ENCODE measurements around the gene PYDC1. TPM values are rescaled to one million over a fixed set of nuclear protein-coding genes. Genes with fewer than 3 reads are reported as not detected.
"Not testable (repeated sequence)": the region's sequence is repeated elsewhere in the genome, so short reads cannot be mapped to it uniquely, and the experiment has no call there.

Gene PYDC1
- total RNA-seq, 1 experiment from 2014 or later = not detected

DNA sequence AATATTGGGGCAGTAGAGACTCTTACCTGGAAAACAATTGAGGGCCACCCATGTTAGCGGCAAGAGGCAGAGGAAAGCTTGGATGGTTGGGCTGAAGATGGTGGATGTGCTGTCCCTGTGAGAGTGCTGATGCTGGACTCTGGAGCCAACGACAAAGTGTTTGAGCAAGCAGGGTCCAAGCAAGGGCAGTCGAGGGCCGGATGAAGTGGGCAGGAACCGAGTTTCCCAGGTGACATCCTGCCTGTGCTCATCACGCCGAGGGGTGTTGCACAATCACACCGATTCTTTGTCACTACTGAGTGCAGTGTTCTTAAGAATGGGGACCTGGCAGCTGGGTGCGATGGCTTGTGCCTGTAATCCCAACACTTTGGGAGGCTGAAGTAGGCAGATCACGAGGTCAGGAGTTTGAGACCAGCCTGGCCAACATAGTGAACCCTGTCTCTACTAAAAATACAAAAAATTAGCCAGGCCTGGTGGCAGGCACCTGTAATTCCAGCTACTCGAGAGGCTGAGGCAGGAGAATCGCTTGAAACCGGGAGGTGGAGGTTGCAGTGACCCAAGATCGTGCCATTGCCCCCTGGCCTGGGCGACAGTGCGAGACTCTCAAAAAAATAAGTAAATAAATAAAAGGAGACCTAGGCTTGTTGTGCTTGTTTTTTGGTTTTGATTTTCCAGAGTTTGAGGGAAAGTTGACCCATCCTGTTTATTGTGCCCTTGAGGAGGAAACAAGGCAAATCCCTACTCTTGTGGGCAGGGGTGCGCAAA lies 20.4 kb downstream of the PYDC1 start:
- no peak for DNase-seq (ENCODE audit: low spot score)

- DNase-seq (ENCODE audit: low spot score) = not testable (repeated sequence)
Observed at GRCh38 chr16:31195861-31196260, 21.1 kb downstream of the PYDC1 start.

DNA sequence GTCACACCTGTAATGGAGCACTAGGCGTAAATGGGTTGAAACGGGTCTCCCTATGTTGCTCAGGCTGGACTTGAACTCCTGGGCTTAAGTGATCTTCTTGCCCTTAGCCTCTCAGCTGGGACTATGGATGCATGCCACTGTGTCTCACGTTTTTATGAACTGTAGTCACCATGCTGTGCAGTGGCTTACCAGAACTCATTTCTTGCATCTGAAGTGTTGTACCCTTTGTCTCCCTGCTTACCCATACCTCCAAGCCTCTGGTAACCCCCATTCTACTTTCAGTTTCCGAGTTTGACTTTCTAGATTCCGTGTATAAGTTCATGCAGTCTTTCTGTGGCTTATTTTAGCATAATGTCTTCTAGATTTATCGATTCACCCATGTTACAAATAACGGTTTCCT lies 22.0 kb downstream of the PYDC1 start:
- DNase-seq (ENCODE audit: low spot score) = no peak

GRCh38 chr16:31193874-31194273 lies 23.1 kb downstream of the PYDC1 start:
- no peak for DNase-seq (ENCODE audit: low spot score)

GRCh38 chr16:31192856-31193642 lies 23.9 kb downstream of the PYDC1 start:
- DNase-seq (ENCODE audit: low spot score) = no peak

GRCh38 chr16:31191697-31192428 lies 25.1 kb downstream of the PYDC1 start:
- no peak for DNase-seq (ENCODE audit: low spot score)

- no peak for DNase-seq (ENCODE audit: low spot score)
Observed at GRCh38 chr16:31190818-31191444, 26.0 kb downstream of the PYDC1 start.

DNA sequence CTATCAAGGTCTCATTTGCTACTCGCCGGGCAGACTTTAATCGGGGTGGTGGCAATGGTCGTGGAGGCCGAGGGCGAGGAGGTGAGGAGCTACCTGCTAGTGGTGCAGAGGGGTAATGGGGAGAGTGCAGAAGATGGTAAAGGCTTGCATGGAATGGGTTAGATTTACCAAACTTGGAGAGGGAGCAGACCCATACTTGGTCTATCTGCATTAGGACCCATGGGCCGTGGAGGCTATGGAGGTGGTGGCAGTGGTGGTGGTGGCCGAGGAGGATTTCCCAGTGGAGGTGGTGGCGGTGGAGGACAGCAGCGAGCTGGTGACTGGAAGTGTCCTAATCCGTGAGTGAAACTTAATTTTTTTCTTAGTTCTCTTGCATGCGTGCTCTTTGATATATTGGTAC lies 26.9 kb downstream of the PYDC1 start:
- DNase-seq (ENCODE audit: low spot score) = no peak

GRCh38 chr16:31189412-31189778 lies 27.5 kb downstream of the PYDC1 start:
- DNase-seq (ENCODE audit: low spot score) = no peak

GRCh38 chr16:31188450-31189411 lies 28.2 kb downstream of the PYDC1 start:
- DNase-seq (ENCODE audit: low spot score) = no peak

DNA sequence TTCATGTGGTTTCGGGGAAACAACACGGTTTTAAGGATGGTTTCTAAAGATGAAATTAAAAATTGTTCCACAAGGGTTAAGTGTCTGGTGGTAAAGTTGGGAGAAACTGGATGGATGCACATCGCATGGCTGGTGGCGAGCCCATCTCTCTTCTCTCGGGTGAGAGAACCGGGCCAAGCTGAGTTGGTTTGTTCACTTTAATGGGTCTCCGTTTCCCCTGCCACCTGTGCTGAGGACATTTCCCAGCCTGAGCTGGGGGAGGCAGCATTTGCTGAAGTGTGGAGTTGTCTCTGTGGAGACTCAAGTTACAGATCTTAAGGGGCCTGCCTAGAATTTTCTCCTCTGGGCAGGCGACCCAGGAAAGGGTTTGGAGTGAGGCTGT lies 29.1 kb downstream of the PYDC1 start:
- no peak for DNase-seq (ENCODE audit: low spot score)

DNA sequence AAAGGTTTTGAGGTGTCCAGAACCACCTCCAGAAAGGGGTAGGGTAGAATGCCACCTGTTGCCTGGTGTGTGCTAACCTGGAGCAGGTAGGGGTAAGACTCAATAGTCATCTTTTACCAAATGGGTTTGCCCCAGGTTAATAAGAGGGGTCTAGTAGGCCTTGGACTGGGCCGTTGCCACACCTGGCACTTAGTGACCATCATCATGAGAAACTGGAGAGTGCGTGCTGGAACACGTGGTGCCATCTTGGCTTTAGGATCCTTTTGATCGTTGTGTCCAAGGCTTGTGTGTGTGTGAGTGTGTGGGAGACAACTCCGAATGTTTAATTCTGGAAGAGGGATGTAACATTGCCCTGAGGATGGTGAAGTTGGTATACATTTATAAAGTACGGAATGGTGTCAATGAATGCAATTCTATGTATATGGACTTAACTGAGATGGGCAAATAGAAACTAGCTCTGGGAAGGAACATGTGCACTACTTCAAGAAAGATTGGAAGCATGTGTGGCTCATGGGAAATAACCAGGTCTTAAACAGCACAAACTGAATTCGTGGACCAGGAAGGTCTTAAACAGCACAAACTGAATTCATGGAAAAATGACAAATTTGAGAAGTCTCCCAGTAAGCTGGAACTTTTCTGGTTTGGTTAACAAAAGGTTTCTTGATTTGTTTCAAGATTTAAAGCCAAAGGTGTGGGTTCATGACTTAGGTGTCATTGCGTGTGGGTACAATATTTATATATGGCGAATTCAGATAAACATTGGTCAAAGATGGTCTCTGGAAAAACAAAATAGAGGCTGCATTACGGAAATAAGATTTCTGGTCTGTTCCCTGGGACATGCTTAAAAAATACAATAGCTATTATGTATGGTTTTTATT lies 29.8 kb downstream of the PYDC1 start:
- no peak for DNase-seq (ENCODE audit: low spot score)

DNA sequence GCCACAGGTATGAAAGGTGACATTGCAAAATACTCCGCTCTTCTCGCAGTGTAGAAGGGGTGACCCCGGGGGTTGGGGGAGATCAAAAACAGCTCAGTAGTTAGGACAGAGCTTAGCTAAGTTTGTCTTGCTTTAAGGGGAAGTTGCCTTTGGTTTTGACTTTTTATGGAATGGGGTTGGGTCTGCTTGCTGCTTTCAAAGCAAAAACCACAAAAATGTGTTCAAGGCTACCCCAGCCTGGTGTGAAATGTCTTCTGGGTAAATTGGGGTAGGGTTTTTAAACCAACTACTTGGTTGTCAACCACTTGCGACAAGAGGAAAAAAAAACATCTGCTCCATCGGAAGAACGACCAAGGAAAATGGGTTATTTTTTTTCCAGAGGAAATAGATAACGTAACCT lies 30.8 kb downstream of the PYDC1 start:
- DNase-seq (ENCODE audit: low spot score) = no peak

GRCh38 chr16:31185339-31185738 lies 31.6 kb downstream of the PYDC1 start:
- no peak for DNase-seq (ENCODE audit: low spot score)

- DNase-seq (ENCODE audit: low spot score) = no peak
Observed at GRCh38 chr16:31184888-31185287, 32.0 kb downstream of the PYDC1 start.

GRCh38 chr16:31183432-31184428 lies 33.2 kb downstream of the PYDC1 start:
- DNase-seq (ENCODE audit: low spot score) = no peak

GRCh38 chr16:31182391-31182790 lies 34.5 kb downstream of the PYDC1 start:
- DNase-seq (ENCODE audit: low spot score) = no peak

DNA sequence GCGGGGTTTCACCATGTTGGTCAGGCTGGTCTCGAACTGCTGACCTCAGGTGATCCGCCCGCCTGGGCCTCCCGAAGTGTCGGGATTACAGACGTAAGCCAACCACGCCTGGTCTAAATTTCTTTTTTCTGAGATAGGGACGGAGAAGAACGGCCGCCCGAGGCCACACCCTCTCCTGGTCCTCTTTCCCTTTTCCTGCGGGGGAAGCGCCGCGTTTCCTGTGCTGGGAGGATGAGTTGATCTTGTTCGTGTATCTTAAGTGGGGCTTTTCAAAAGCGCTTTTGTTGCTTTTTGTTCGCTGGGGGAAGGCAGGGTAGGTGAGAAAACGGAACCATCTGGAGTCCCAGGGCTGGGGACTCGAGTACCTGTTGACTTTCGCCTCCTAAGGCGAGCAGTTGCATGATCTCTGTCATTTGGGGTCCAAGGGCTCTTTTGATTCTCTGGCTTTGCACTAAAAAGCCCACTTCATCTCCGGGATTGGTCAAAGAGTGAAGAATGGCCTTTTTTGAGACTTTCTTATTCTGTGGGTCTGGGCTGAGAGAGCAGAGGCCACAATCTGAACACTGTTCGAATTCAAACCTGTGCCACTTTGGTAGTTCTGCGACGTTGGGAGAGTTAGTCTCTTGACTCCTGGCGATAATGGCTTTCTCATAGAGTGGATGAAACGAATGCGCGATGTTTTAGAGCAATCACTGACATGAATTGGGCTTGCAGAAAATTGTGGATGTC lies 35.7 kb downstream of the PYDC1 start:
- DNase-seq (ENCODE audit: low spot score) = peak; percentile 63
